Breast epithelium (tissue), 4 donors: ENCODE results near the gene SLC10A7. TPM values are rescaled to one million over a fixed set of nuclear protein-coding genes. Genes with fewer than 3 reads are reported as not detected.

Experiments
- DNase-seq, 2 donors: peaks; one replicate each; pipeline ENCODE4 v3.0.0-alpha.2; 2019; ENCODE audit warnings: low spot score in 2 of 2
- H3K27ac ChIP-seq, 2 donors: fragments of 200-600 bp; sonication (generic) in 1 of 2; one replicate each; pipeline ENCODE4 v1.5.1; 2016 to 2019; ENCODE audit warnings: mild to moderate bottlenecking in 1 of 2
- H3K27me3 ChIP-seq, 2 donors: fragments of 200-600 bp; sonication (generic) in 1 of 2; one replicate each; pipeline versions ENCODE4 v1.5.1 to v1.6.0; 2017 to 2019; ENCODE audit warnings: control low read depth in 1 of 2, mild to moderate bottlenecking in 1 of 2
- H3K36me3 ChIP-seq: fragments of 200-600 bp; one replicate; pipeline ENCODE4 v1.5.1; 2019
- H3K4me1 ChIP-seq, 2 donors: fragments of 200-600 bp; sonication (generic); one replicate each; pipeline ENCODE4 v1.5.1; 2016 to 2019; ENCODE audit warnings: control low read depth in 1 of 2
- H3K4me3 ChIP-seq, 3 donors: fragments of 200-600 bp; sonication (generic); 1 replicate in 2 of 3; 2 replicates in 1 of 3; pipeline ENCODE4 v1.5.1; 2016 to 2019; ENCODE audit warnings: mild to moderate bottlenecking in 3 of 3, moderate library complexity in 2 of 3
- H3K9me3 ChIP-seq, 2 donors: fragments of 200-600 bp; sonication (generic) in 1 of 2; one replicate each; pipeline ENCODE4 v1.5.1; 2016 to 2019; ENCODE audit warnings: control low read depth in 1 of 2
- CTCF ChIP-seq, 3 donors: fragments of 450-650 bp; IDR thresholded peaks; one replicate each; pipeline ENCODE4 v1.5.1; 2016 to 2017; ENCODE audit warnings: antibody characterized with exemption in 3 of 3, mild to moderate bottlenecking in 3 of 3, moderate library complexity in 3 of 3
- POLR2A ChIP-seq: fragments of 450-650 bp; IDR thresholded peaks from one replicate; pipeline ENCODE4 v1.6.1; 2016; ENCODE audit warnings: antibody characterized with exemption, mild to moderate bottlenecking, moderate library complexity
- POLR2AphosphoS5 ChIP-seq, 3 donors: sonication (generic); formaldehyde crosslinking; IDR thresholded peaks; one replicate each; pipeline ENCODE4 v1.6.1; 2017; ENCODE audit warnings: antibody characterized with exemption in 3 of 3
- intact Hi-C: fragments of 100-400 bp; cut with DNase I; formaldehyde crosslinking; loops from one replicate; pipeline ENCODE4 v1.15.1; 2023; ENCODE audit warnings: low total_unique reads
- total RNA-seq, 3 donors: library from RNA; depleted of rRNA; stranded (reverse); fragments of >200 nt; gene quantifications; one replicate each; pipeline ENCODE4 v1.1.0, GENCODE V29; 2016

Gene SLC10A7
- total RNA-seq, 3 donors from 2014 or later: 11.7 to 25.8 (median 17.0) TPM

GRCh38 chr4:146275370-146275769 is 246.4 kb downstream of the SLC10A7 start:
- Histone ChIP-seq H3K9me3 (no peaks in the 10 kb centered on the region), H3K27ac (no peak overlapping the region), H3K27me3 (no peaks in the 10 kb centered on the region), H3K36me3 (no peaks in the 10 kb centered on the region), H3K4me1 (peaks cover 0 to 3% of the 10 kb centered on the region in 2 donors), H3K4me3 (no peak overlapping the region)
- intact Hi-C loops: no loop called here
- no peak for DNase-seq
- no peak for TF ChIP-seq POLR2A
- TF ChIP-seq POLR2AphosphoS5 (IDR thresholded peaks at IDR 0.05): no peak
- no peak for TF ChIP-seq CTCF (IDR thresholded peaks at IDR 0.05)

GRCh38 chr4:146274774-146275173 is 247.0 kb downstream of the SLC10A7 start:
- no peak for DNase-seq
- intact Hi-C loops: no loop called here
- no peak for TF ChIP-seq POLR2A
- TF ChIP-seq CTCF (IDR thresholded peaks at IDR 0.05): no peak
- TF ChIP-seq POLR2AphosphoS5 (IDR thresholded peaks at IDR 0.05): no peak
- no peaks in the 10 kb centered on the region for H3K9me3 ChIP-seq
- H3K36me3 ChIP-seq: no peaks in the 10 kb centered on the region
- H3K27ac ChIP-seq: no peak overlapping the region
- H3K27me3 ChIP-seq: no peaks in the 10 kb centered on the region
- no peak overlapping the region for H3K4me3 ChIP-seq
- peaks cover 0 to 3% of the 10 kb centered on the region in 2 donors for H3K4me1 ChIP-seq

- Histone ChIP-seq H3K4me3 (no peak overlapping the region), H3K9me3 (no peaks in the 10 kb centered on the region), H3K4me1 (no peaks in the 10 kb centered on the region), H3K27ac (no peak overlapping the region), H3K36me3 (no peaks in the 10 kb centered on the region), H3K27me3 (no peaks in the 10 kb centered on the region)
- DNase-seq: no peak
- no peak for TF ChIP-seq POLR2A
- TF ChIP-seq POLR2AphosphoS5 (IDR thresholded peaks at IDR 0.05): no peak
- no peak for TF ChIP-seq CTCF (IDR thresholded peaks at IDR 0.05)
- intact Hi-C loops: no loop called here
Observed at GRCh38 chr4:146273204-146273901, 248.4 kb downstream of the SLC10A7 start.

DNA sequence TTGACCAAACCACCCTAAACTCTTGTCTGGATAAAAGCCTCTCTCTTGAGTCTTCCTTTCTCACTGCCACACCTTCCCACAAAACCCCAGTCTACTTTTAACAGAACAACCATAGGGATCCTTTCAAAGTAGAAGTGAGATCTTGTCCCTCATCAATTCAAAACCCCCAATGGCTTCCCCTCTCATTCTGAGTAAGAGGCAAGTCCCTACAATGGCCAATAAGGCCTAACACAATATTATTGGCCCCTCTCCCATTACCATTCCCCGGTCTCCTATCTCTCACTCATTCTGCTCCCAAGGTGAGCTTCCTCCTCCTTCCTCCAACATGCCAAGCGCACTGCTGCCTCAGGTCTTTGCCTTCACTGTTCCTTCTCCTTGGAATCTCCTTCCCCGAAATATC is 250.3 kb downstream of the SLC10A7 start:
- no peaks in the 10 kb centered on the region for H3K36me3 ChIP-seq
- H3K4me1 ChIP-seq: no peaks in the 10 kb centered on the region
- no peak overlapping the region for H3K4me3 ChIP-seq
- no peaks in the 10 kb centered on the region for H3K27me3 ChIP-seq
- no peaks in the 10 kb centered on the region for H3K9me3 ChIP-seq
- TF ChIP-seq POLR2AphosphoS5 (IDR thresholded peaks at IDR 0.05) (no peak), POLR2A (no peak), CTCF (IDR thresholded peaks at IDR 0.05) (no peak)
- H3K27ac ChIP-seq: no peak overlapping the region
- no peak for DNase-seq
- intact Hi-C loops: no loop called here

DNA sequence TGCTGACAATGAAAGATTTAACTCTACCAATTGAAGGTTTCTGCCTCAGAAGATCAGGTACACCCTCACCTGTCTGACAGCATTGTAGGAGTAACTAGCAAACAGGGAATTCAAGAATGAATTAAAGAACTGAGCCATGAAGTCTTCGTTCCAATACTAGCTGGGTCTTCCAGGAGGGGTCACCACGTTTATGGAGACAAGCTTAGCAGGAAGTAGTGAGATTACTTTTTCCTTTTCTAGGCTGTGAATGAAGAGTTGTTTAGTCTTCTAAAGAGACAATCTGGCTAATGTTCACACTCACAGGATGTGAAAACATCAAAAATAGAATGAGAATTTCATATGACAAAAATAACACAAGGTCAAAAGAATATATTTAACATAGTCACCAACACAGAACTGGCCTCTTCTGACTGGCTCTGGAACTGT is 252.5 kb downstream of the SLC10A7 start:
- no peaks in the 10 kb centered on the region for H3K9me3 ChIP-seq
- no peak overlapping the region for H3K4me3 ChIP-seq
- H3K36me3 ChIP-seq: no peaks in the 10 kb centered on the region
- H3K27me3 ChIP-seq: no peaks in the 10 kb centered on the region
- intact Hi-C loops: no loop called here
- DNase-seq: no peak
- no peak overlapping the region for H3K27ac ChIP-seq
- no peaks in the 10 kb centered on the region for H3K4me1 ChIP-seq
- no peak for TF ChIP-seq POLR2A
- no peak for TF ChIP-seq CTCF (IDR thresholded peaks at IDR 0.05)
- TF ChIP-seq POLR2AphosphoS5 (IDR thresholded peaks at IDR 0.05): no peak
